Mammary epithelial cell (primary cell): ENCODE measurements around the gene KEL.

Experiments
- CTCF ChIP-seq, 2 donors: IDR thresholded peaks in 1 of 2; conservative IDR thresholded peaks in 1 of 2; 2 replicates each; pipeline ENCODE4 v1.5.1; 2011 to 2012; ENCODE audit warnings: inconsistent platforms in 2 of 2, low read length in 2 of 2, mild to moderate bottlenecking in 2 of 2, control low read depth in 1 of 2, low read depth in 1 of 2; ENCODE audit not compliant: insufficient read depth in 1 of 2; ENCODE audit errors: extremely low read depth in 1 of 2
- EZH2 ChIP-seq: IDR thresholded peaks from 2 replicates; pipeline ENCODE4 v1.6.1; 2012; ENCODE audit warnings: low read length, inconsistent platforms, borderline replicate concordance

DNA sequence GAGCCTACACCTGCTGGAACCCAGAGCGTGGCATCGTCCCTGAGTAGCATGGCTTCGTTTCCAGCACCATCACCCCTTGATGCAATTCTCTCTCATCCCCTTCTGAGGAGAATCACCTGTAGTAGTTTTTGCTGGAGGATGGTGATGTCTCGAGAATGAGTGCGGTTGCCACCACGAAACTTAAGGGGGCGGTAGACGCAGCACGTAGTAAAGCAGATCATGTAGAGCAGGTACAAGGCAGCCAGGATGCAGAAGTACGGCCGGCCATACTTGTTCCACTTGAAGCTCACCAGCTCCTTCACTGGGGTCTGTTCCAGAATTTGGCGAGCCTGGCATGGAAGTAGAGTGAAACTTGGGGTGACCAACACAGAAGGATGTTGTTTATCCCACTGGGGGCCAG is 36.8 kb downstream of the KEL start:
- TF ChIP-seq CTCF (conservative IDR thresholded peaks at IDR 0.05 in 1 of 2, IDR thresholded peaks at IDR 0.05 in 1 of 2; ENCODE audit: extremely low read depth in 1 of 2, insufficient read depth in 1 of 2, low read depth in 1 of 2, low read length in 2 of 2) (peak in 1 of 2 donors; percentile 5), EZH2 (no peak)
